Measurements from ENCODE around the gene ELL. TPM values are rescaled to one million over a fixed set of nuclear protein-coding genes. Genes with fewer than 3 reads are reported as not detected.

Gene ELL
- total RNA-seq, 1 experiment from 2014 or later, result 17.3 TPM

- no peaks in the 10 kb centered on the region for H3K9me3 Mint-ChIP-seq
- no peak for DNase-seq (ENCODE audit: low spot score)
- ChIA-PET CTCF (interaction anchor here (1.3 to 3.2 kb wide), 3 partner anchors 27 to 122 kb away, joined by 3 to 39 read pairs (median 18); partner anchors contain the start of gene REX1BD), POLR2A (no interaction called here)
- H3K4me3 Mint-ChIP-seq, result no peak overlapping the region
- peak overlapping the region; percentile 5; the same call in 1 of the 2 replicates for H3K27ac Mint-ChIP-seq
- no peak for ATAC-seq
- H3K36me3 Mint-ChIP-seq, result no peaks in the 10 kb centered on the region; the same call in 1 of the 2 replicates
- no peaks in the 10 kb centered on the region for H3K27me3 Mint-ChIP-seq (ENCODE audit: low read depth)
- no peak for TF ChIP-seq EMX1 (CRISPR knock-in tag; IDR thresholded peaks at IDR 0.05)
- no peak for TF ChIP-seq ZBTB43 (CRISPR knock-in tag; IDR thresholded peaks at IDR 0.05)
- TF ChIP-seq JAZF1 (CRISPR knock-in tag; IDR thresholded peaks at IDR 0.05), result no peak
- TF ChIP-seq HMGA2 (CRISPR knock-in tag; IDR thresholded peaks at IDR 0.05), result no peak
- no peak for TF ChIP-seq ZNF423 (CRISPR knock-in tag; IDR thresholded peaks at IDR 0.05)
- TF ChIP-seq TP53 (CRISPR knock-in tag; IDR thresholded peaks at IDR 0.05), result no peak
- no peak for TF ChIP-seq ZNF416 (CRISPR knock-in tag; IDR thresholded peaks at IDR 0.05)
- no peak for TF ChIP-seq CDX4 (CRISPR knock-in tag; IDR thresholded peaks at IDR 0.05; ENCODE audit: borderline replicate concordance)
- peaks cover 9% of the 10 kb centered on the region for H3K4me1 Mint-ChIP-seq
Observed at GRCh38 chr19:18467978-18468377, 53.9 kb downstream of the ELL start.

GRCh38 chr19:18466354-18466753 is 55.5 kb downstream of the ELL start:
- ATAC-seq, result no peak

GRCh38 chr19:18465964-18466339 is 55.9 kb downstream of the ELL start:
- H3K4me1 Mint-ChIP-seq, result peaks cover 9% of the 10 kb centered on the region
- no peak for ATAC-seq
- H3K9me3 Mint-ChIP-seq, result no peaks in the 10 kb centered on the region
- H3K4me3 Mint-ChIP-seq, result no peak overlapping the region
- peaks cover 5% of the 10 kb centered on the region; the same call in 1 of the 2 replicates for H3K36me3 Mint-ChIP-seq
- ChIA-PET CTCF (interaction anchor here (0.6 to 2.4 kb wide), 8 partner anchors 11 to 381 kb away, joined by 3 to 7 read pairs (median 5); partner anchors contain the start of gene FKBP8), POLR2A (no interaction called here)
- no peaks in the 10 kb centered on the region for H3K27me3 Mint-ChIP-seq (ENCODE audit: low read depth)
- DNase-seq (ENCODE audit: low spot score), result no peak
- H3K27ac Mint-ChIP-seq, result no peak overlapping the region
- TF ChIP-seq ETV6 (CRISPR knock-in tag; IDR thresholded peaks at IDR 0.05) (no peak), FOXP1 (CRISPR knock-in tag; IDR thresholded peaks at IDR 0.05; ENCODE audit: borderline replicate concordance) (no peak), FOXK1 (CRISPR knock-in tag; IDR thresholded peaks at IDR 0.05) (no peak), USF1 (CRISPR knock-in tag; IDR thresholded peaks at IDR 0.05) (no peak), NFE2L1 (CRISPR knock-in tag; IDR thresholded peaks at IDR 0.05) (no peak), E2F1 (CRISPR knock-in tag; IDR thresholded peaks at IDR 0.05) (no peak), ZNF219 (CRISPR knock-in tag; IDR thresholded peaks at IDR 0.05; ENCODE audit: borderline replicate concordance) (no peak), E2F5 (CRISPR knock-in tag; IDR thresholded peaks at IDR 0.05) (no peak), ZSCAN18 (CRISPR knock-in tag; IDR thresholded peaks at IDR 0.05) (no peak), ZMAT4 (CRISPR knock-in tag; IDR thresholded peaks at IDR 0.05) (no peak), SMAD4 (CRISPR knock-in tag; IDR thresholded peaks at IDR 0.05) (no peak), TEAD4 (CRISPR knock-in tag; IDR thresholded peaks at IDR 0.05) (no peak), ATF3 (CRISPR knock-in tag; conservative IDR thresholded peaks at IDR 0.05) (no peak)

More at GRCh38 chr19:18466354-18466753, 55.5 kb downstream of the ELL start:
- Mint-ChIP-seq H3K27ac (no peak overlapping the region), H3K4me1 (peaks cover 9% of the 10 kb centered on the region), H3K27me3 (ENCODE audit: low read depth) (no peaks in the 10 kb centered on the region), H3K4me3 (no peak overlapping the region), H3K36me3 (peaks cover 5% of the 10 kb centered on the region; the same call in 1 of the 2 replicates), H3K9me3 (no peaks in the 10 kb centered on the region)
- DNase-seq (ENCODE audit: low spot score), result no peak
- TF ChIP-seq CREB1 (CRISPR knock-in tag; IDR thresholded peaks at IDR 0.05), result no peak
- TF ChIP-seq SMAD3 (CRISPR knock-in tag; IDR thresholded peaks at IDR 0.05; ENCODE audit: borderline replicate concordance), result no peak
- TF ChIP-seq NR3C1 (CRISPR knock-in tag; conservative IDR thresholded peaks at IDR 0.05; ENCODE audit: low read depth), result no peak
- TF ChIP-seq TP53 (CRISPR knock-in tag; IDR thresholded peaks at IDR 0.05), result no peak
- TF ChIP-seq ZBTB43 (CRISPR knock-in tag; IDR thresholded peaks at IDR 0.05), result no peak
- TF ChIP-seq ZNF671 (CRISPR knock-in tag; IDR thresholded peaks at IDR 0.05), result no peak
- TF ChIP-seq FOXJ3 (CRISPR knock-in tag; IDR thresholded peaks at IDR 0.05; ENCODE audit: borderline replicate concordance), result no peak
- ChIA-PET CTCF (interaction anchor here (0.6 to 2.4 kb wide), 9 partner anchors 10 to 381 kb away, joined by 3 to 7 read pairs (median 5); partner anchors contain the start of gene FKBP8), POLR2A (no interaction called here)
